Measurements from ENCODE around the gene PACSIN1. TPM values are rescaled to one million over a fixed set of nuclear protein-coding genes. Genes with fewer than 3 reads are reported as not detected.

PACSIN1 gene
- total RNA-seq, 4 donors from 2014 or later: 0.22 TPM; not detected in 3

DNA sequence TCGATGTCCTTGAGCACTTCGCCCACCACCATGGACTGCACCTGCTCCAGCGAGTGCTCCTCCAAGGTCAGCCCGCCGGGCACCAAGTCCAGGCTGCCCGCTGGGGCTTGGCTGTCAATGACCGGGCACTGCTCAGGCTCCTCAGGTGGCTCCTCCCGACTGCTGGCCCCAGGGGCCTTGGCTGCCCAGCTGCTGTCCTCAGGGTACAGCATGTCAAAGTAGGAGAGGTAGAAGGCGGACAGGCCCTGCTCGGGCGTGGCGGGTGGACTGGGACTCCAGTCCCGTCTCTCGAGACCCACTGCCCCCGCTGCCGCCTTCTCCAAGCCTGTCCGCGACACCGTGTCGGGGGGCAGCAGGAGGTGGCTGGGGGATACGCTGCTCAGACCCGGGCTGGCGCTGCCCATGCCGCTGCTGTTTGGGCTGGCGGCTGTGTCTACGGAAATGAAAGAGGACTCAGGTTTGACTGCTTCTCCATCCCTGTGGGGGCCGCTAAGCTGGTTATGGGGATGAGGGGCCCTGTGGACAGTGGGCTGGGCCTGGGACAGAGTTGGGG is 78.3 kb downstream of the PACSIN1 start:
- TF ChIP-seq, protein P1, sequence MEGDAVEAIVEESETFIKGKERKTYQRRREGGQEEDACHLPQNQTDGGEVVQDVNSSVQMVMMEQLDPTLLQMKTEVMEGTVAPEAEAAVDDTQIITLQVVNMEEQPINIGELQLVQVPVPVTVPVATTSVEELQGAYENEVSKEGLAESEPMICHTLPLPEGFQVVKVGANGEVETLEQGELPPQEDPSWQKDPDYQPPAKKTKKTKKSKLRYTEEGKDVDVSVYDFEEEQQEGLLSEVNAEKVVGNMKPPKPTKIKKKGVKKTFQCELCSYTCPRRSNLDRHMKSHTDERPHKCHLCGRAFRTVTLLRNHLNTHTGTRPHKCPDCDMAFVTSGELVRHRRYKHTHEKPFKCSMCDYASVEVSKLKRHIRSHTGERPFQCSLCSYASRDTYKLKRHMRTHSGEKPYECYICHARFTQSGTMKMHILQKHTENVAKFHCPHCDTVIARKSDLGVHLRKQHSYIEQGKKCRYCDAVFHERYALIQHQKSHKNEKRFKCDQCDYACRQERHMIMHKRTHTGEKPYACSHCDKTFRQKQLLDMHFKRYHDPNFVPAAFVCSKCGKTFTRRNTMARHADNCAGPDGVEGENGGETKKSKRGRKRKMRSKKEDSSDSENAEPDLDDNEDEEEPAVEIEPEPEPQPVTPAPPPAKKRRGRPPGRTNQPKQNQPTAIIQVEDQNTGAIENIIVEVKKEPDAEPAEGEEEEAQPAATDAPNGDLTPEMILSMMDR (IDR thresholded peaks at IDR 0.05; ENCODE audit: low read depth): no peak

DNA sequence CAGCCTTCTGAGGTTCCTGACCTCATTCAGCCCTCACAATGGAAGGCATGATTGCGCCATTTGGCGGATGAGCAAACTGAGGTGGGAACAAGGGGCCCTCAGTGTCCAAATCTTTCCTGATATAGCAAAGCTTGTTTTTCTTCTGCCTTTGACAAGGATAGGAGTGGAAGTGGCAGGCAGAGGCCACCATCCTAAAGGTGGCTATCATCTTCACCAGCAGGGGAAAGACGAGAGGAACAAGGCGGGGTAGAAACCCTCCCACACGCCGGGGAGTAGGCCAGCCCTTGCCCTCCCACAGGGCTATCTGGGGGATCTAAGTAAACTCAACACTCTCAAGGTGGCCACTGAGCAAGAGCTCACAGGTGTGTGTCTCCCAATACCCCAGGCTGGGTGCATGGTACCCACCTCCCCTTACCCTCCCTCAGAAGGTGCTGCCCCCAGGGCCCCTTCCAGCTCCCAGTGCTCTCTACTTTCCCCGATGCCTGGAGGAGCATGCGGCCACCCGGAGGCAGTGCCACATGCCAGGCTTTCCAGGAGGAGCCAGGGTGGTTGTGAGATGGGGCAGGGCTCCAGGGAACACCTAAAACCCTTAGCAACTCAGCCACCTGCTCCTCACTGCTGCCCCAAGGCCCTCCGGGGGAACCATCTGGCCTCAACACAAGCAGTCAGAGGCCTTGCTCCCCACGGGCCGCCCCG is 79.0 kb downstream of the PACSIN1 start:
- TF ChIP-seq, protein P1 (IDR thresholded peaks at IDR 0.05; ENCODE audit: low read depth): no peak

GRCh38 chr6:34546551-34547321 is 80.9 kb downstream of the PACSIN1 start:
- TF ChIP-seq, protein P1 (IDR thresholded peaks at IDR 0.05; ENCODE audit: low read depth): no peak

DNA sequence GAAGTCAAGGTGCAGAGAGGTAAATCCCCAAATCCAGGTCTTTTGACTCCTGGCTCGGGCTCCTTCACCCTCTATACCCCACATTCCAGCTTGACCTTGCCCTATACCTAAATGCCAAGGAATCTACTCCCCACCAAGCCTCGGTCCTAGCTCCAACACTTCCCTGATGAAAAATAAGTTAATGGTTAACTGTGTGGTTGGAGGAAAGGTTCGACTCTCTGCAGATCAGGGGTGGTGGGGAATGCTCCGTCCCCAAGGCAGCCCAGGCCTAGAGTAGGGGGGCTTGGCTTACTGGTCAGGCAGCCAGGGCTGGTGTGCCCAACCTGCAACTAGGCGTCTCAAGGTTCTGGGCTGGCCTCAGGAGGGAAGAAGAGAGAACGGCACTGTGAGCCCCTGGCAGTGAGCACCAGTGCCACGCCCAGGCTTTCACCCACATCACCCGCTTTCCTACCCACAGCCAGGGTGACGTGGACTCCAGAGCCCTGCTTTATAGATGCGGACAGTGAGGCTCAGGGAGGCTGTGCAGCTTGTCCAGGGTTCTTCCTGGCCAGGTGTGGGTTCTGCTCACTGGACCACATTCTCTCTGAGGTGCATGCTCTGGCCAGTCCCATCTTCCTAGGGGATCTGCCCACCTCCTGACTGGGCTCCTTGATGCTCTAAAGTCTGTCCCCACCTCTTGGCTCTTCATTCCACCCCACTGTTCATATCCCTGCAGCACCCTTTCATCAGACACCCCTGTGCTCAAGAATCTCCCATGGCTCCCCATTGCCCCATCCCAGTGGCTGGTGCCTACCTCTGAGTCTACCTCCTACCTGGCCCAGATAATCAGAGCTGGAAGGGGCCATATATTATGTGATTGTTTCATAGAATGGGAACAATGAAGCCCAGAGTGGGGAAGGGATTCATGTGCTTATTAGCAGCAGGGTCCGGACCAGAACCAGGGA is 82.1 kb downstream of the PACSIN1 start:
- TF ChIP-seq, protein P1 (IDR thresholded peaks at IDR 0.05; ENCODE audit: low read depth): no peak

GRCh38 chr6:34549026-34549803 is 83.3 kb downstream of the PACSIN1 start:
- TF ChIP-seq, protein P1 (IDR thresholded peaks at IDR 0.05; ENCODE audit: low read depth): no peak

- TF ChIP-seq, protein P1 (IDR thresholded peaks at IDR 0.05; ENCODE audit: low read depth): no peak
Measured at GRCh38 chr6:34549804-34550202, 83.9 kb downstream of the PACSIN1 start.
